A673 (cell line): Measurements from ENCODE around the gene TBC1D20.

Source experiments
- CTCF ChIP-seq: fragments of 300-800, 200-600 bp; sonication (generic); conservative IDR thresholded peaks from 2 replicates; pipeline ENCODE4 v1.5.1; 2017; ENCODE audit warnings: low read depth, mild to moderate bottlenecking, antibody characterized with exemption, low read length, moderate library complexity, mixed read lengths
- EZH2 ChIP-seq: fragments of 200-600 bp; sonication (generic); IDR thresholded peaks from 2 replicates; pipeline ENCODE4 v1.6.1; 2017; ENCODE audit warnings: borderline replicate concordance, low read depth, mild to moderate bottlenecking, mixed read lengths, antibody characterized with exemption, low read length; ENCODE audit not compliant: poor library complexity, severe bottlenecking

- TF ChIP-seq CTCF (no peak), EZH2 (no peak)
Observed at GRCh38 chr20:396619-397431, 65.5 kb downstream of the TBC1D20 start.
